H1 (cell line): ENCODE data around the gene SF3B6. TPM values are rescaled to one million over a fixed set of nuclear protein-coding genes. Genes with fewer than 3 reads are reported as not detected.

Experiments used
- ASH2L ChIP-seq: fragments of 200-600, 300-600 bp; sonication (generic); IDR thresholded peaks from one replicate; pipeline ENCODE4 v1.7.1; 2017; ENCODE audit warnings: low read length
- CBX8 ChIP-seq: fragments of 300-800, 300-1000 bp; sonication (generic); IDR thresholded peaks from 2 replicates; pipeline ENCODE4 v1.7.1; 2016; ENCODE audit warnings: low read depth, low read length, borderline replicate concordance
- CHD2 ChIP-seq: IDR thresholded peaks from 2 replicates; pipeline ENCODE4 v1.6.1; 2012; ENCODE audit warnings: low read length, improper control_type of control experiment
- JUN ChIP-seq: IDR thresholded peaks from 2 replicates; pipeline ENCODE4 v1.6.1; 2011; ENCODE audit warnings: low read depth, mild to moderate bottlenecking, improper control_type of control experiment, low read length
- SIN3A ChIP-seq, 2 experiments: IDR thresholded peaks in 1 of 2; conservative IDR thresholded peaks in 1 of 2; 2 replicates each; pipeline ENCODE4 v1.6.1; 2011 to 2012; ENCODE audit warnings: low read length in 2 of 2, improper control_type of control experiment in 1 of 2, low read depth in 1 of 2, mild to moderate bottlenecking in 1 of 2
- SIRT6 ChIP-seq: IDR thresholded peaks from one replicate; pipeline ENCODE4 v1.7.1; 2012; ENCODE audit warnings: low read length, inconsistent platforms
- SP1 ChIP-seq: IDR thresholded peaks from 2 replicates; pipeline ENCODE4 v1.6.1; 2011; ENCODE audit warnings: low read depth, low read length
- TAF7 ChIP-seq: optimal IDR thresholded peaks from 2 replicates; pipeline ENCODE3; 2011; ENCODE audit warnings: low read depth, mild to moderate bottlenecking, inconsistent platforms, low read length, moderate library complexity, borderline replicate concordance
- TCF12 ChIP-seq: IDR thresholded peaks from 2 replicates; pipeline ENCODE4 v1.6.1; 2011; ENCODE audit warnings: low read depth, mild to moderate bottlenecking, low read length
- polyA plus RNA-seq, 7 experiments: library from polyadenylated mRNA; depleted of rRNA in 3 of 7; stranded (reverse) in 5 of 7; unstranded in 2 of 7; fragments of >200 nt in 5 of 7; fragments of 200-250 nt in 2 of 7; gene quantifications; 1 replicate in 5 of 7; 2 replicates in 1 of 7; 4 replicates in 1 of 7; pipeline versions ENCODE4 v1.2.1 to v1.2.3, GENCODE V29; 2011 to 2013; ENCODE audit warnings: missing spikeins in 2 of 7, mixed read lengths in 2 of 7
- total RNA-seq: library from RNA; stranded (reverse); fragmentation: NEBNext Ultra II Directional; extraction: Animal tissue kit (Norgen Biotek cat#: 25700); gene quantifications from 2 replicates; pipeline ENCODE4 v1.2.1, GENCODE V29; 2021
- TF ChIP-seq, protein P1 (sequence below): fragments of 300-600 bp; sonication (generic); IDR thresholded peaks from 2 replicates; pipeline ENCODE4 v1.7.1; 2012; ENCODE audit warnings: low read length, moderate library complexity, mild to moderate bottlenecking, inconsistent platforms; ENCODE audit not compliant: insufficient replicate concordance

SF3B6 gene
- total and polyA plus RNA-seq, 2 of the 8 experiments (the other 6 are each of a cell fraction or from before 2014, with no cell fraction given), result 126 to 155 TPM

DNA sequence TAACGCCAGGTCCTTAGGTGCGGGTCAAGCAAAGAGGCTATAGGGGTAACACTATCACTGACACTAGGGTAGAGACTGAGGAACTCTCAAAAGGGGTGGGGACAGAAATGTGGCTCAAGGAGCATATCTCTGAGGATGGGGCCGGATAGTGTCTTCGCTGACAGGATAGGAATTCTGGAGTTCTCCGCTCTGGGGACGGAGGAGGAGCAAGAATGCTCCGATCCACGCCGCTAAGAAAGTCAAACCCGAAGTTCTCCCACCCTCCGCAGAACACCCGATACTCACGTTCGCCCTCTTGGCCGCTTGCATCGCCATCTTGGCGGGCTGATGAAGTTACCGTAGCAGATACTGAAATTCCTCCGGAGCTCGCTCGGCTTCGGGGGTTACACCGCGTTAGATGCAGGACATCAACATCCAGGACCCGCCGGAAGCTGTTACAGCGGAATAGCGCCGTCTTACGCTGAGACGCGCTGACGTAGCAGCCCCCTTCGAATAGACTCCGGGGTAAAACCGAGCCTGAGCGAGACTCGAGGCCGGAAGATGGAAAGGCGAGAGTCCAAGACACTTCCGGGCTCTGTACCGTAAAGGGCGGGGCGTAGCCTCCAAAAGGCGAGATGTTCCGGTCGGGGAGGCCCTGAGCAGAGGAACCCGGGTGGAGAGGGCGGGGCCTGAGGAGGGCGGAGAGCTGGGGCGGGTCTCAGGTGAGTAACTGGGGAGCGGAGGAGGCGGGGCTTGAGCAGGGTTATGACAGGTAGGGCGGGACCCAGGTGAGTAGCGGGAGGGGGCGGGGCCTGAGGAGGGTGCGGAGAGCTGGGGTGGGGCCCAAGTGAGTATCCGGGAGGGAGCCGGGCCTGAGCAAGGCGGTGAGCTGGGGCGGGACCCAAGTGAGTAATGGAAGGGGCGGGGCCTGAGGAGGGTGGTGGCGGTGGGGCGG is at the start of gene SF3B6 (continued):
- TF ChIP-seq, protein P1, sequence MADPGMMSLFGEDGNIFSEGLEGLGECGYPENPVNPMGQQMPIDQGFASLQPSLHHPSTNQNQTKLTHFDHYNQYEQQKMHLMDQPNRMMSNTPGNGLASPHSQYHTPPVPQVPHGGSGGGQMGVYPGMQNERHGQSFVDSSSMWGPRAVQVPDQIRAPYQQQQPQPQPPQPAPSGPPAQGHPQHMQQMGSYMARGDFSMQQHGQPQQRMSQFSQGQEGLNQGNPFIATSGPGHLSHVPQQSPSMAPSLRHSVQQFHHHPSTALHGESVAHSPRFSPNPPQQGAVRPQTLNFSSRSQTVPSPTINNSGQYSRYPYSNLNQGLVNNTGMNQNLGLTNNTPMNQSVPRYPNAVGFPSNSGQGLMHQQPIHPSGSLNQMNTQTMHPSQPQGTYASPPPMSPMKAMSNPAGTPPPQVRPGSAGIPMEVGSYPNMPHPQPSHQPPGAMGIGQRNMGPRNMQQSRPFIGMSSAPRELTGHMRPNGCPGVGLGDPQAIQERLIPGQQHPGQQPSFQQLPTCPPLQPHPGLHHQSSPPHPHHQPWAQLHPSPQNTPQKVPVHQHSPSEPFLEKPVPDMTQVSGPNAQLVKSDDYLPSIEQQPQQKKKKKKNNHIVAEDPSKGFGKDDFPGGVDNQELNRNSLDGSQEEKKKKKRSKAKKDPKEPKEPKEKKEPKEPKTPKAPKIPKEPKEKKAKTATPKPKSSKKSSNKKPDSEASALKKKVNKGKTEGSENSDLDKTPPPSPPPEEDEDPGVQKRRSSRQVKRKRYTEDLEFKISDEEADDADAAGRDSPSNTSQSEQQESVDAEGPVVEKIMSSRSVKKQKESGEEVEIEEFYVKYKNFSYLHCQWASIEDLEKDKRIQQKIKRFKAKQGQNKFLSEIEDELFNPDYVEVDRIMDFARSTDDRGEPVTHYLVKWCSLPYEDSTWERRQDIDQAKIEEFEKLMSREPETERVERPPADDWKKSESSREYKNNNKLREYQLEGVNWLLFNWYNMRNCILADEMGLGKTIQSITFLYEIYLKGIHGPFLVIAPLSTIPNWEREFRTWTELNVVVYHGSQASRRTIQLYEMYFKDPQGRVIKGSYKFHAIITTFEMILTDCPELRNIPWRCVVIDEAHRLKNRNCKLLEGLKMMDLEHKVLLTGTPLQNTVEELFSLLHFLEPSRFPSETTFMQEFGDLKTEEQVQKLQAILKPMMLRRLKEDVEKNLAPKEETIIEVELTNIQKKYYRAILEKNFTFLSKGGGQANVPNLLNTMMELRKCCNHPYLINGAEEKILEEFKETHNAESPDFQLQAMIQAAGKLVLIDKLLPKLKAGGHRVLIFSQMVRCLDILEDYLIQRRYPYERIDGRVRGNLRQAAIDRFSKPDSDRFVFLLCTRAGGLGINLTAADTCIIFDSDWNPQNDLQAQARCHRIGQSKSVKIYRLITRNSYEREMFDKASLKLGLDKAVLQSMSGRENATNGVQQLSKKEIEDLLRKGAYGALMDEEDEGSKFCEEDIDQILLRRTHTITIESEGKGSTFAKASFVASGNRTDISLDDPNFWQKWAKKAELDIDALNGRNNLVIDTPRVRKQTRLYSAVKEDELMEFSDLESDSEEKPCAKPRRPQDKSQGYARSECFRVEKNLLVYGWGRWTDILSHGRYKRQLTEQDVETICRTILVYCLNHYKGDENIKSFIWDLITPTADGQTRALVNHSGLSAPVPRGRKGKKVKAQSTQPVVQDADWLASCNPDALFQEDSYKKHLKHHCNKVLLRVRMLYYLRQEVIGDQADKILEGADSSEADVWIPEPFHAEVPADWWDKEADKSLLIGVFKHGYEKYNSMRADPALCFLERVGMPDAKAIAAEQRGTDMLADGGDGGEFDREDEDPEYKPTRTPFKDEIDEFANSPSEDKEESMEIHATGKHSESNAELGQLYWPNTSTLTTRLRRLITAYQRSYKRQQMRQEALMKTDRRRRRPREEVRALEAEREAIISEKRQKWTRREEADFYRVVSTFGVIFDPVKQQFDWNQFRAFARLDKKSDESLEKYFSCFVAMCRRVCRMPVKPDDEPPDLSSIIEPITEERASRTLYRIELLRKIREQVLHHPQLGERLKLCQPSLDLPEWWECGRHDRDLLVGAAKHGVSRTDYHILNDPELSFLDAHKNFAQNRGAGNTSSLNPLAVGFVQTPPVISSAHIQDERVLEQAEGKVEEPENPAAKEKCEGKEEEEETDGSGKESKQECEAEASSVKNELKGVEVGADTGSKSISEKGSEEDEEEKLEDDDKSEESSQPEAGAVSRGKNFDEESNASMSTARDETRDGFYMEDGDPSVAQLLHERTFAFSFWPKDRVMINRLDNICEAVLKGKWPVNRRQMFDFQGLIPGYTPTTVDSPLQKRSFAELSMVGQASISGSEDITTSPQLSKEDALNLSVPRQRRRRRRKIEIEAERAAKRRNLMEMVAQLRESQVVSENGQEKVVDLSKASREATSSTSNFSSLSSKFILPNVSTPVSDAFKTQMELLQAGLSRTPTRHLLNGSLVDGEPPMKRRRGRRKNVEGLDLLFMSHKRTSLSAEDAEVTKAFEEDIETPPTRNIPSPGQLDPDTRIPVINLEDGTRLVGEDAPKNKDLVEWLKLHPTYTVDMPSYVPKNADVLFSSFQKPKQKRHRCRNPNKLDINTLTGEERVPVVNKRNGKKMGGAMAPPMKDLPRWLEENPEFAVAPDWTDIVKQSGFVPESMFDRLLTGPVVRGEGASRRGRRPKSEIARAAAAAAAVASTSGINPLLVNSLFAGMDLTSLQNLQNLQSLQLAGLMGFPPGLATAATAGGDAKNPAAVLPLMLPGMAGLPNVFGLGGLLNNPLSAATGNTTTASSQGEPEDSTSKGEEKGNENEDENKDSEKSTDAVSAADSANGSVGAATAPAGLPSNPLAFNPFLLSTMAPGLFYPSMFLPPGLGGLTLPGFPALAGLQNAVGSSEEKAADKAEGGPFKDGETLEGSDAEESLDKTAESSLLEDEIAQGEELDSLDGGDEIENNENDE, result no peak
- TF ChIP-seq JUN, result peak; percentile 62; the same call in 1 of the 2 replicates
- TF ChIP-seq ASH2L, result peak; percentile 96
- no peak for TF ChIP-seq CBX8
- peak; percentile 87 for TF ChIP-seq SP1
- peak in 1 of 2 experiments; percentile 96 for TF ChIP-seq SIN3A (conservative IDR thresholded peaks at IDR 0.05 in 1 of 2, IDR thresholded peaks at IDR 0.05 in 1 of 2; ENCODE audit: low read depth in 1 of 2, low read length in 2 of 2)
- peak; percentile 69 for TF ChIP-seq CHD2
- TF ChIP-seq TAF7, result peak; percentile 73
- no peak for TF ChIP-seq TCF12
- no peak for TF ChIP-seq SIRT6
